GM12891 (cell line): ENCODE data around the gene CALCA.

Experiments
- POLR2A ChIP-seq: IDR thresholded peaks from 2 replicates; pipeline ENCODE4 v1.6.1; 2011; ENCODE audit warnings: low read depth, low read length, control low read depth
- POLR2AphosphoS5 ChIP-seq: IDR thresholded peaks from 2 replicates; pipeline ENCODE4 v1.6.1; 2011; ENCODE audit warnings: low read depth, low read length, control low read depth
- SPI1 ChIP-seq: IDR thresholded peaks from 2 replicates; pipeline ENCODE4 v1.6.1; 2011; ENCODE audit warnings: low read depth, low read length, control low read depth
- TAF1 ChIP-seq: IDR thresholded peaks from 2 replicates; pipeline ENCODE4 v1.6.1; 2011; ENCODE audit warnings: low read depth, low read length, control low read depth

- no peak for TF ChIP-seq POLR2AphosphoS5
- TF ChIP-seq POLR2A = no peak
- TF ChIP-seq TAF1 = no peak
- no peak for TF ChIP-seq SPI1
Measured at GRCh38 chr11:14934641-14935351, 37.4 kb downstream of the CALCA start.
